Loucy (cell line): Measurements from ENCODE around the gene CYCS.
A peak's percentile ranks its signal among the peaks of the same experiment; 100 is the strongest.

ENCODE experiments used
- H2AFZ ChIP-seq: fragments of 200-600 bp; sonication (generic); 2 replicates; pipeline ENCODE4 v1.6.0; 2016; ENCODE audit warnings: antibody characterized with exemption, mild to moderate bottlenecking, low read length, moderate library complexity
- H3F3A ChIP-seq: fragments of 200-600 bp; 2 replicates; pipeline ENCODE4 v1.6.0; 2016; ENCODE audit warnings: antibody characterized with exemption, low read depth, mild to moderate bottlenecking
- H3K27me3 ChIP-seq: fragments of 200-600 bp; sonication (generic); 2 replicates; pipeline ENCODE4 v1.6.1; 2014; ENCODE audit warnings: low read length, mild to moderate bottlenecking; ENCODE audit not compliant: insufficient read depth, poor library complexity, severe bottlenecking
- H3K36me3 ChIP-seq: fragments of 200-600 bp; sonication (generic); 2 replicates; pipeline ENCODE4 v1.6.1; 2016; ENCODE audit warnings: low read length; ENCODE audit not compliant: insufficient read depth
- H3K4me1 ChIP-seq: fragments of 200-600 bp; sonication (generic); 2 replicates; pipeline ENCODE4 v1.5.1; 2014; ENCODE audit warnings: low read length, mild to moderate bottlenecking; ENCODE audit not compliant: insufficient read depth, poor library complexity, severe bottlenecking
- H3K4me2 ChIP-seq: fragments of 200-600 bp; sonication (generic); 2 replicates; pipeline ENCODE4 v1.6.0; 2014; ENCODE audit warnings: antibody characterized with exemption, low read length, low read depth, mild to moderate bottlenecking; ENCODE audit not compliant: poor library complexity, severe bottlenecking
- H3K4me3 ChIP-seq: fragments of 200-600 bp; sonication (generic); 2 replicates; pipeline ENCODE4 v1.5.1; 2014; ENCODE audit warnings: low read length, mild to moderate bottlenecking, mixed read lengths; ENCODE audit not compliant: poor library complexity, severe bottlenecking
- H3K79me2 ChIP-seq: fragments of 200-600 bp; sonication (generic); 2 replicates; pipeline ENCODE4 v1.6.1; 2014; ENCODE audit warnings: low read length; ENCODE audit not compliant: insufficient read depth
- H3K9ac ChIP-seq: fragments of 200-600 bp; sonication (generic); 2 replicates; pipeline ENCODE4 v1.6.0; 2014; ENCODE audit warnings: mild to moderate bottlenecking, low read depth, low read length, moderate library complexity; ENCODE audit not compliant: poor library complexity, severe bottlenecking
- H3K9me2 ChIP-seq: fragments of 200-600 bp; sonication (generic); replicated peaks from 2 replicates; pipeline ENCODE4 v1.6.1; 2016; ENCODE audit warnings: low read depth, low read length, mixed read lengths
- H3K9me3 ChIP-seq: fragments of 200-600 bp; sonication (generic); 2 replicates; pipeline ENCODE4 v1.6.1; 2014; ENCODE audit warnings: mild to moderate bottlenecking, antibody characterized with exemption, low read length, low read depth; ENCODE audit not compliant: insufficient read depth
- H4K20me1 ChIP-seq: fragments of 200-600 bp; sonication (generic); 2 replicates; pipeline ENCODE4 v1.6.0; 2014; ENCODE audit warnings: antibody characterized with exemption, low read length, mild to moderate bottlenecking; ENCODE audit not compliant: insufficient read depth, poor library complexity, severe bottlenecking
- CTCF ChIP-seq: fragments of 200-600 bp; sonication (generic); conservative IDR thresholded peaks from 2 replicates; pipeline ENCODE4 v1.5.1; 2014; ENCODE audit warnings: mild to moderate bottlenecking, antibody characterized with exemption, low read length
- EZH2phosphoT487 ChIP-seq: fragments of 200-600 bp; IDR thresholded peaks from 2 replicates; pipeline ENCODE4 v1.6.1; 2018; ENCODE audit warnings: antibody characterized with exemption, mild to moderate bottlenecking, moderate library complexity, borderline replicate concordance

Gene CYCS

GRCh38 chr7:25124465-25125136 is 459 bp downstream of the CYCS start:
- H3K9me2 ChIP-seq = no peaks in the 10 kb centered on the region
- no peaks in the 10 kb centered on the region for H3F3A ChIP-seq
- peaks cover 31% of the 10 kb centered on the region; the same call in 1 of the 2 replicates for H3K36me3 ChIP-seq
- H3K4me3 ChIP-seq = peak overlapping the region; percentile 93
- H3K9ac ChIP-seq = peak overlapping the region; percentile 95
- H3K79me2 ChIP-seq = peaks cover 47% of the 10 kb centered on the region
- TF ChIP-seq EZH2phosphoT487 = no peak
- TF ChIP-seq CTCF = no peak
- H2AFZ ChIP-seq = no peak overlapping the region
- no peaks in the 10 kb centered on the region for H3K9me3 ChIP-seq
- H3K27me3 ChIP-seq = no peaks in the 10 kb centered on the region
- peak overlapping the region; percentile 74 for H3K4me2 ChIP-seq
- peaks cover 14% of the 10 kb centered on the region for H3K4me1 ChIP-seq
- peaks cover 28% of the 10 kb centered on the region for H4K20me1 ChIP-seq

GRCh38 chr7:25122373-25122772 is 2.7 kb downstream of the CYCS start:
- H3K4me3 ChIP-seq = peak overlapping the region; percentile 93
- TF ChIP-seq CTCF (no peak), EZH2phosphoT487 (no peak)
- H3F3A ChIP-seq = no peaks in the 10 kb centered on the region
- H3K9me2 ChIP-seq = no peaks in the 10 kb centered on the region
- peaks cover 28% of the 10 kb centered on the region for H4K20me1 ChIP-seq
- peaks cover 32% of the 10 kb centered on the region; the same call in 1 of the 2 replicates for H3K36me3 ChIP-seq
- H3K79me2 ChIP-seq = peaks cover 49% of the 10 kb centered on the region
- peak overlapping the region; percentile 74 for H3K4me2 ChIP-seq
- H3K9ac ChIP-seq = peak overlapping the region; percentile 0
- peaks cover 14% of the 10 kb centered on the region for H3K4me1 ChIP-seq
- H3K9me3 ChIP-seq = no peaks in the 10 kb centered on the region
- no peak overlapping the region for H2AFZ ChIP-seq
- no peaks in the 10 kb centered on the region for H3K27me3 ChIP-seq

- TF ChIP-seq EZH2phosphoT487 = no peak
- no peak for TF ChIP-seq CTCF
- Histone ChIP-seq H3K4me2 (peak overlapping the region; percentile 74), H3K9me3 (no peaks in the 10 kb centered on the region), H3K9me2 (no peaks in the 10 kb centered on the region), H3K36me3 (peaks cover 32% of the 10 kb centered on the region; the same call in 1 of the 2 replicates), H3K79me2 (peaks cover 49% of the 10 kb centered on the region), H3K4me1 (peaks cover 14% of the 10 kb centered on the region), H3K27me3 (no peaks in the 10 kb centered on the region), H3K9ac (no peak overlapping the region), H4K20me1 (peaks cover 28% of the 10 kb centered on the region), H2AFZ (no peak overlapping the region), H3F3A (no peaks in the 10 kb centered on the region), H3K4me3 (peak overlapping the region; percentile 93)
Measured at GRCh38 chr7:25121599-25121998, 3.5 kb downstream of the CYCS start.
